GM12874 (cell line): ENCODE measurements around the gene DOCK4.

Experiments
- CTCF ChIP-seq: IDR thresholded peaks from 2 replicates; pipeline ENCODE4 v1.5.1; 2011; ENCODE audit warnings: low read depth, mild to moderate bottlenecking, control low read depth, low read length, moderate library complexity; ENCODE audit not compliant: insufficient read depth

Gene DOCK4

GRCh38 chr7:112014347-112014746, 191.9 kb downstream of the DOCK4 start:
- TF ChIP-seq CTCF: no peak

DNA sequence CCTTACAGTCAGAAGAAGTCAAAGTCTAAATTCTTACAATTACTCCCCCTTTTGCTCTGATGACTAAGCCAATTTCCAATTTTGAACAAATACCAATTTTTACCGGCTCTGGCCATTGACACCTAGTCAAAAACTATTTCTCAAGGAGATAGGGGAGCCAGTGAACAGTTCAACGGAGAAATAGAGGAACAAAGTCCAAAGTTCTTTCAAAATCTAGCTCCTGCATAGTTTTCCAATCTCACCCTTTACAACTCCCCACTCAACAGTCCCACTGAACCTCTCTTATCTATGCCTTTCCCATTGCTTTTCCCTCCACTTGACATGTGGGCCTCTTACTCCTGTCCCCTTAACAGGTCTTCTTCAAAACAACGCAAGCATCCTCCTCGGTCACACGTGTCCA, 192.9 kb downstream of the DOCK4 start:
- no peak for TF ChIP-seq CTCF

GRCh38 chr7:112012242-112012641, 194.0 kb downstream of the DOCK4 start:
- TF ChIP-seq CTCF: no peak

GRCh38 chr7:112010994-112011393, 195.2 kb downstream of the DOCK4 start:
- TF ChIP-seq CTCF: no peak

- no peak for TF ChIP-seq CTCF
Observed at GRCh38 chr7:112010109-112010508, 196.1 kb downstream of the DOCK4 start.

- no peak for TF ChIP-seq CTCF
Observed at GRCh38 chr7:112009081-112009480, 197.1 kb downstream of the DOCK4 start.

DNA sequence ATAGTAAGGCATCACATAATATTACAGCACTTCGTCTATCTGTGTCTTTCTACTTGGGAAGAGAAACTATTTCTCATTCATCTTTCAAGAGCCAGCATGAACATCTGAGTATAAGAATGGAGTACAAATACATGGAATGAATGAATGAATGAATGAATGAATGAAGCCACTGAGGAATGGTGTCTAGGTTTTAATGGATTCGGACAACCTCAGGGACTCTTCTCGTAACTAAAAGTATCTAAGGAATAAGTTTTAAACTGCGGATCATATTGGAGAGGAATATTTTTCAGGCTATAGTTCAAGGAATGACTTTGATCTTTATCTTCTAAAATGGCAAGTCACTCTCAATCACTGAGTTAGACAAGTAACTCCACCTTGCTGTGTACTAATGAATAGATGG, 199.0 kb downstream of the DOCK4 start:
- no peak for TF ChIP-seq CTCF

GRCh38 chr7:112006071-112006470, 200.1 kb downstream of the DOCK4 start:
- no peak for TF ChIP-seq CTCF
